Activated T-cell treated with anti-CD3 and anti-CD28 coated beads for 1 hour (primary cell): ENCODE data around the gene SCG2.

Experiments used
- DNase-seq: peaks from one replicate; pipeline ENCODE4 v3.0.0-alpha.2; 2020; ENCODE audit warnings: low read depth

The SCG2 gene

DNA sequence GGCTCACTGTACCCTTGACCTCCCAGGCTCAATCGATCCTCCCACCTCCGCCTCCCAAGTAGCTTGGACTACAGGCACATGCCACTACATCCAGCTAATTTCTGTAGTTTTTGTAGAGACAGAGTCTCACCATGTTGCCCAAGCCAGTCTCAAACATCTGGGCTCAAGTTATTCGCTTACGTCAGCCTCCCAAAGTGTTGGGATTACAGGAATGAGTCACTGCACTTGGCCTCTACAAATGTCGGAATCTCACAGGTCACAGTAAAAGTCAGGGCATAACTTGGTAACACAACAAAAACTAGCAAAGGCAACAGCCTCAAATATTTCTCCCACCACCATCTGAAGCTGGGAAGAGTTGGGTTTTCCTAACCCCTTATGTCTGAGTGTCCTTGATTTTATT, 25.3 kb downstream of the SCG2 start:
- no peak for DNase-seq

DNA sequence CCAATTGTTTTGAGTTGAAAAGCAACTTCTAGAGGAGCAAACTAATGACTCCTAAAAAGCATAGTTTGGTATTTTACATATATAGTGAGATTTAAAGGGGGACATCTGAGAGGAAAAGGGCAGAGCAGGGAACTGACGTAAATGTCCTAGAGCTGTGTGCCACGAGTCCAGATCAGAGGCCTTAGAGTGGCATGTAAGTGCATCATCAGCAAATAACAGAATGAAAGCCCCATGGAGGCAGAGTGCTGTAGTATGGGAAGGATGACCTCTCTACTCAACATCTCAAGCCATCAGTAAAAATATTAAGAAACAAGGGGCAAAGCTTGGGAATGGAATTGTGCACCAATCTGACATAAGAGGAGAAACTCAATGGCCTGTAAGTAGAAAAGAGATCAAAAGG, 31.4 kb downstream of the SCG2 start:
- DNase-seq: no peak

- no peak for DNase-seq
These were observed 35.8 kb downstream of the SCG2 start for GRCh38 chr2:223566396-223566795.

DNA sequence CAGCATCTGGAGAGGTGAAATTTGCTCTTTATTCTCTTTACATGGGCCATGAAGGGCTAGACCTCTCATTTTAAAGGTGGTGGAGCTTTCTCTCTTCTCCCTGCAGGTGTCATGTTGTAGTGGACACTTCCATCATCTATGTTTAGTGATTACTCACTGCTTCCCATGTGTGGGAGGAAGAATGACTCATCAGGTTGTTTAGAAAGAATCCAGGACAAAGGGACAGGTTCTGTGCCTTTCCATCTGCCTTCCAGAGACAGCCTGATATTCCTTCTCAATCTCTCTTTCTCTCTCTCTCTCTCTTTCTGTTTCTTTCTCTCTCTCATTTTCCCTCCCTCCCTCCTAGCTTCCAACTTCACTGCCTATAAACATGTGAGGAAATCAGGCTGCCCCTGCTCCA, 38.7 kb downstream of the SCG2 start:
- no peak for DNase-seq

- DNase-seq: no peak
These were observed 40.1 kb downstream of the SCG2 start for GRCh38 chr2:223562078-223562477.

- DNase-seq: no peak
These were observed 41.3 kb downstream of the SCG2 start for GRCh38 chr2:223560749-223561435.

DNA sequence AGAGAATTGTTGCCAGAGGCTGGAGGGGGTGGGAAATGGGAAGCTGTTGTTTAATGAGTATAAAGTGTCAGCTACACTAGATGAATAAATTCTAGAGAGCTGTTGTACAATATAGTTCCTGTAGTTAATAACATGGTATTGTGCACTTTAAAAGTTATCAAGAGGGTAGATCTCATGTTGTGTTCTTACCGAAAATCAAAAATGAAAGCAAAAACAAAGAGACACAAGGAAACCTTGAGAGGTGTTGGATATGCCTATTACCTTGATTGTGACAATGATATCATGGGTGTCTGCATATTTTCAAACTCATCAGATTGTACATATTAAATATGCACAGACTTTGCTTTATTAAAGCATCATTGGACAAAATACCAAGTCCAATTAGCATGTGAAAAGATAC, 43.2 kb downstream of the SCG2 start:
- no peak for DNase-seq

GRCh38 chr2:223554923-223555322, 47.2 kb downstream of the SCG2 start:
- DNase-seq: no peak

DNA sequence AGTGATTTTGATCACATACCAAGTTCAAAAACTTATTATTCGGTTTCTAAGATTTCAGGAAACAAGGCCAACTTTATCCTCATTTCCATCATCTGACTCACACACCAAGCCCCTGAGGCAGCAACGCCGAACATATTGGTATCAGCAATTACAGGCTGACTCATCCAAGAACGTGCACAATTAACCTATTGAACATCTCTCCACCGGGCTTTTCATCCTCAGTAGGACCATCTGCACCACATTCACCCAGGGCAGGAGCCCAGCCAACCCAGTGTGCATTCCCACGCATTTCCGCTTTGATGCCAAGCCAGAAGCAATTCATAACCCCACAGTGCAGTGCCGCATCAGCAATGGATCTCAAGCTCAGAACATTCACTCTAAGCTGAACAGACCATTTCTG, 52.9 kb downstream of the SCG2 start:
- DNase-seq: no peak

GRCh38 chr2:223548194-223548593, 54.0 kb downstream of the SCG2 start:
- no peak for DNase-seq
